Neural cell (in vitro differentiated cells): ENCODE measurements around the gene ESPL1. TPM values are rescaled to one million over a fixed set of nuclear protein-coding genes. Genes with fewer than 3 reads are reported as not detected.

Source experiments
- H2AFZ ChIP-seq: fragments of 200-600, 300-800 bp; sonication (generic), shearing (Covaris generic); 2 replicates; pipeline ENCODE4 v1.6.0; 2014; ENCODE audit warnings: low read depth, mild to moderate bottlenecking, antibody characterized with exemption, low read length, moderate library complexity
- H3F3A ChIP-seq: fragments of 200-600 bp; shearing (Covaris generic); 2 replicates; pipeline ENCODE4 v1.6.1; 2016; ENCODE audit warnings: mild to moderate bottlenecking, moderate library complexity, mixed read lengths, antibody characterized with exemption, low read length; ENCODE audit not compliant: insufficient read depth, poor library complexity, severe bottlenecking
- H3K27ac ChIP-seq: fragments of 200-600, 300-800 bp; sonication (generic), shearing (Covaris generic); 2 replicates; pipeline ENCODE4 v1.5.1; 2014; ENCODE audit warnings: mild to moderate bottlenecking, low read length, moderate library complexity
- H3K27me3 ChIP-seq: fragments of 300-800, 200-600 bp; sonication (generic), shearing (Covaris generic); 2 replicates; pipeline ENCODE4 v1.6.0; 2014; ENCODE audit warnings: mild to moderate bottlenecking, low read depth, low read length, moderate library complexity; ENCODE audit not compliant: insufficient read depth
- H3K36me3 ChIP-seq: fragments of 300-800, 200-600 bp; sonication (generic), shearing (Covaris generic); 2 replicates; pipeline ENCODE4 v1.5.1; 2014; ENCODE audit warnings: mild to moderate bottlenecking, antibody characterized with exemption, low read length, moderate library complexity; ENCODE audit not compliant: insufficient read depth
- H3K4me2 ChIP-seq: fragments of 300-800, 200-600 bp; sonication (generic), shearing (Covaris generic); 2 replicates; pipeline ENCODE4 v1.6.0; 2014; ENCODE audit warnings: mild to moderate bottlenecking, low read length
- H3K4me3 ChIP-seq: fragments of 300-800, 200-600 bp; sonication (generic), shearing (Covaris generic); 2 replicates; pipeline ENCODE4 v1.5.1; 2014; ENCODE audit warnings: mild to moderate bottlenecking, low read length, moderate library complexity
- H3K79me2 ChIP-seq: fragments of 200-600 bp; shearing (Covaris generic); replicated peaks from 2 replicates; pipeline ENCODE4 v1.6.0; 2014; ENCODE audit warnings: mild to moderate bottlenecking, low read length, moderate library complexity; ENCODE audit not compliant: insufficient read depth
- H3K9ac ChIP-seq: fragments of 300-800, 200-600 bp; sonication (generic), shearing (Covaris generic); 2 replicates; pipeline ENCODE4 v1.6.1; 2016; ENCODE audit warnings: mild to moderate bottlenecking, low read length, mixed read lengths
- H3K9me2 ChIP-seq: fragments of 200-600 bp; shearing (Covaris generic); 2 replicates; pipeline ENCODE4 v1.6.1; 2016; ENCODE audit warnings: mild to moderate bottlenecking, low read length, mixed read lengths; ENCODE audit not compliant: insufficient read depth
- H3K9me3 ChIP-seq: fragments of 200-600, 300-800 bp; sonication (generic), shearing (Covaris generic); 2 replicates; pipeline ENCODE4 v1.6.1; 2016; ENCODE audit warnings: mild to moderate bottlenecking, mixed run types, low read length, moderate library complexity, mixed read lengths
- H4K20me1 ChIP-seq: fragments of 200-600 bp; shearing (Covaris generic); 2 replicates; pipeline ENCODE4 v1.6.1; 2016; ENCODE audit warnings: mild to moderate bottlenecking, mixed run types; ENCODE audit not compliant: insufficient read depth
- CTCF ChIP-seq: fragments of 450-650 bp; IDR thresholded peaks from 2 replicates; pipeline ENCODE4 v1.5.1; 2014; ENCODE audit warnings: antibody characterized with exemption, mild to moderate bottlenecking, moderate library complexity; ENCODE audit not compliant: poor library complexity, severe bottlenecking
- EP300 ChIP-seq: fragments of 450-650 bp; conservative IDR thresholded peaks from 2 replicates; pipeline ENCODE4 v1.6.1; 2014; ENCODE audit warnings: antibody characterized with exemption, mild to moderate bottlenecking, moderate library complexity; ENCODE audit not compliant: poor library complexity, severe bottlenecking
- EZH2 ChIP-seq: fragments of 200-600, 300-800 bp; shearing (Covaris generic), sonication (generic); IDR thresholded peaks from 2 replicates; pipeline ENCODE4 v1.6.1; 2014; ENCODE audit warnings: antibody characterized with exemption, low read length, borderline replicate concordance, mild to moderate bottlenecking; ENCODE audit not compliant: insufficient read depth, poor library complexity, severe bottlenecking
- MXI1 ChIP-seq: fragments of 450-650 bp; conservative IDR thresholded peaks from 2 replicates; pipeline ENCODE4 v1.6.1; 2014; ENCODE audit warnings: antibody characterized with exemption, mild to moderate bottlenecking; ENCODE audit not compliant: poor library complexity, severe bottlenecking
- POLR2AphosphoS5 ChIP-seq: IDR thresholded peaks from 2 replicates; pipeline ENCODE4 v1.6.1; 2012
- RAD21 ChIP-seq: fragments of 450-650 bp; conservative IDR thresholded peaks from 2 replicates; pipeline ENCODE4 v1.6.1; 2014; ENCODE audit warnings: antibody characterized with exemption, mild to moderate bottlenecking, moderate library complexity
- REST ChIP-seq: IDR thresholded peaks from 2 replicates; pipeline ENCODE4 v1.6.1; 2012; ENCODE audit warnings: borderline replicate concordance
- SMC3 ChIP-seq: fragments of 450-650 bp; conservative IDR thresholded peaks from 2 replicates; pipeline ENCODE4 v1.6.1; 2014; ENCODE audit warnings: antibody characterized with exemption, mild to moderate bottlenecking, moderate library complexity; ENCODE audit not compliant: poor library complexity
- TAF1 ChIP-seq: IDR thresholded peaks from 2 replicates; pipeline ENCODE4 v1.6.1; 2012; ENCODE audit warnings: low read depth
- polyA plus RNA-seq: library from polyadenylated mRNA; depleted of rRNA; stranded (reverse); fragments of >200 nt; gene quantifications from 2 replicates; pipeline ENCODE4 v1.2.3, GENCODE V29; 2014

Gene ESPL1
- polyA plus RNA-seq, 1 donor from 2014 or later, result 0.33 TPM

GRCh38 chr12:53298164-53298563 is 30.1 kb downstream of the ESPL1 start:
- Histone ChIP-seq H3K9me3 (no peaks in the 10 kb centered on the region), H3K4me3 (no peak overlapping the region), H3K36me3 (no peaks in the 10 kb centered on the region), H3K9ac (no peak overlapping the region), H3K27ac (no peak overlapping the region), H2AFZ (no peak overlapping the region), H4K20me1 (no peaks in the 10 kb centered on the region), H3F3A (peaks cover 3% of the 10 kb centered on the region), H3K27me3 (no peaks in the 10 kb centered on the region), H3K79me2 (peaks cover 33% of the 10 kb centered on the region), H3K4me2 (no peak overlapping the region), H3K9me2 (no peaks in the 10 kb centered on the region)
- TF ChIP-seq MXI1 (no peak), REST (no peak), SMC3 (no peak), TAF1 (no peak), CTCF (no peak), POLR2AphosphoS5 (no peak), EZH2 (no peak), RAD21 (no peak)

GRCh38 chr12:53299101-53299453 is 31.0 kb downstream of the ESPL1 start:
- peaks cover 33% of the 10 kb centered on the region for H3K79me2 ChIP-seq
- peak overlapping the region; percentile 77 for H3K27ac ChIP-seq
- peak overlapping the region; percentile 78 for H3K9ac ChIP-seq

More at GRCh38 chr12:53299101-53299453, 31.0 kb downstream of the ESPL1 start:
- TF ChIP-seq RAD21, result no peak
- no peak for TF ChIP-seq MXI1
- TF ChIP-seq EP300, result no peak
- TF ChIP-seq SMC3, result no peak
- TF ChIP-seq EZH2, result no peak
- TF ChIP-seq CTCF, result no peak
- no peak for TF ChIP-seq TAF1
- TF ChIP-seq POLR2AphosphoS5, result no peak
- Histone ChIP-seq H3K27me3 (no peaks in the 10 kb centered on the region), H2AFZ (no peak overlapping the region), H3K4me3 (peak overlapping the region; percentile 94), H4K20me1 (no peaks in the 10 kb centered on the region), H3K4me2 (no peak overlapping the region), H3K9me3 (no peaks in the 10 kb centered on the region), H3K9me2 (no peaks in the 10 kb centered on the region), H3F3A (peaks cover 3% of the 10 kb centered on the region), H3K36me3 (no peaks in the 10 kb centered on the region)
